Vagina (tissue), 2 donors: ENCODE results near the gene GUCY2C.

Experiments
- CTCF ChIP-seq, 3 experiments: fragments of 450-650 bp in 2 of 3; fragments of 200-600 bp in 1 of 3; sonication (generic) in 1 of 3; IDR thresholded peaks; one replicate each; pipeline ENCODE4 v1.5.1; 2017 to 2019; ENCODE audit warnings: antibody characterized with exemption in 3 of 3, mild to moderate bottlenecking in 2 of 3, moderate library complexity in 2 of 3
- POLR2AphosphoS5 ChIP-seq, 2 donors: sonication (generic); formaldehyde crosslinking; IDR thresholded peaks; one replicate each; pipeline ENCODE4 v1.9.0; 2017; ENCODE audit warnings: antibody characterized with exemption in 2 of 2, mild to moderate bottlenecking in 2 of 2, low read depth in 1 of 2; ENCODE audit not compliant: insufficient read depth in 1 of 2

GRCh38 chr12:14612898-14613445 is 83.4 kb downstream of the GUCY2C start:
- TF ChIP-seq CTCF (IDR thresholded peaks at IDR 0.05) (no peak), POLR2AphosphoS5 (IDR thresholded peaks at IDR 0.05; ENCODE audit: insufficient read depth in 1 of 2, low read depth in 1 of 2) (no peak)
